MM.1S (cell line): ENCODE results near the gene CASZ1.

Experiments
- EZH2phosphoT487 ChIP-seq: fragments of 300-600 bp; sonication (generic); IDR thresholded peaks from 2 replicates; pipeline ENCODE4 v1.6.1; 2018; ENCODE audit warnings: antibody characterized with exemption, low read length
- TF ChIP-seq, protein P1 (sequence below): fragments of 300-600 bp; sonication (generic); IDR thresholded peaks from 2 replicates; pipeline ENCODE4 v1.5.1; 2016; ENCODE audit warnings: antibody characterized with exemption, low read length, mixed read lengths

DNA sequence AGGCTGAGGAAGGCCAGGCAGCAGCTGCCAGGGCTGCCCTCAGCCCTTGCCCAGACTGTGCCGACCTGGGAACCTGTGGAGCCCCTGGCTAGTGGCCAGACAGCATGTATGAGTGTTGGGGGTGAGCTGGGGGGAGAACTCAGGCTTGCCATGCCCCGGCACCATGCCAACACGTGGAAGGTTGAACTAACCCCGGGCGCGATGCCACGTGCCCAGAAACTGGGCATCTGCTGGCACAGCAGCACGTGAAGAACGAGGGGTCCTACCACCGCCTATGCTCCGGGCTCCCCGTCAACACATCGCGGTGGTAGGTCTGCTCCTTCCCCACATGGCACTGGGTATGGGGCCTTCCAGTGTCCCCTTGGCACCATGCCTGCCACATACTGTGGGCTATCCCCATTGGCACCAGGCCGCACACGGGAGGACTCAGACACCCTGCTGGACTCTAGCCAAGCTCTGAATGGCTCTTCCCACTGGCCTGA lies 68.7 kb downstream of the CASZ1 start:
- TF ChIP-seq, protein P1, sequence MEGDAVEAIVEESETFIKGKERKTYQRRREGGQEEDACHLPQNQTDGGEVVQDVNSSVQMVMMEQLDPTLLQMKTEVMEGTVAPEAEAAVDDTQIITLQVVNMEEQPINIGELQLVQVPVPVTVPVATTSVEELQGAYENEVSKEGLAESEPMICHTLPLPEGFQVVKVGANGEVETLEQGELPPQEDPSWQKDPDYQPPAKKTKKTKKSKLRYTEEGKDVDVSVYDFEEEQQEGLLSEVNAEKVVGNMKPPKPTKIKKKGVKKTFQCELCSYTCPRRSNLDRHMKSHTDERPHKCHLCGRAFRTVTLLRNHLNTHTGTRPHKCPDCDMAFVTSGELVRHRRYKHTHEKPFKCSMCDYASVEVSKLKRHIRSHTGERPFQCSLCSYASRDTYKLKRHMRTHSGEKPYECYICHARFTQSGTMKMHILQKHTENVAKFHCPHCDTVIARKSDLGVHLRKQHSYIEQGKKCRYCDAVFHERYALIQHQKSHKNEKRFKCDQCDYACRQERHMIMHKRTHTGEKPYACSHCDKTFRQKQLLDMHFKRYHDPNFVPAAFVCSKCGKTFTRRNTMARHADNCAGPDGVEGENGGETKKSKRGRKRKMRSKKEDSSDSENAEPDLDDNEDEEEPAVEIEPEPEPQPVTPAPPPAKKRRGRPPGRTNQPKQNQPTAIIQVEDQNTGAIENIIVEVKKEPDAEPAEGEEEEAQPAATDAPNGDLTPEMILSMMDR, result no peak
- no peak for TF ChIP-seq EZH2phosphoT487
